GM18907 (cell line): Measurements from ENCODE around the gene CDPF1.

Experiments used
- ATAC-seq: cut with Tn5 transposase; IDR thresholded peaks from one replicate; pipeline ENCODE4 v1.9.1; 2021; ENCODE audit warnings: mild to moderate bottlenecking, moderate library complexity; ENCODE audit not compliant: unreplicated experiment

The CDPF1 gene, protein sequence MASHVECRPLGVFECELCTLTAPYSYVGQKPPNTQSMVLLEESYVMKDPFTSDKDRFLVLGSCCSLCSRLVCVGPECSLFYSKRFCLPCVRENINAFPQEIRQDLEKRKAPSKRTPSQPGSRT

DNA sequence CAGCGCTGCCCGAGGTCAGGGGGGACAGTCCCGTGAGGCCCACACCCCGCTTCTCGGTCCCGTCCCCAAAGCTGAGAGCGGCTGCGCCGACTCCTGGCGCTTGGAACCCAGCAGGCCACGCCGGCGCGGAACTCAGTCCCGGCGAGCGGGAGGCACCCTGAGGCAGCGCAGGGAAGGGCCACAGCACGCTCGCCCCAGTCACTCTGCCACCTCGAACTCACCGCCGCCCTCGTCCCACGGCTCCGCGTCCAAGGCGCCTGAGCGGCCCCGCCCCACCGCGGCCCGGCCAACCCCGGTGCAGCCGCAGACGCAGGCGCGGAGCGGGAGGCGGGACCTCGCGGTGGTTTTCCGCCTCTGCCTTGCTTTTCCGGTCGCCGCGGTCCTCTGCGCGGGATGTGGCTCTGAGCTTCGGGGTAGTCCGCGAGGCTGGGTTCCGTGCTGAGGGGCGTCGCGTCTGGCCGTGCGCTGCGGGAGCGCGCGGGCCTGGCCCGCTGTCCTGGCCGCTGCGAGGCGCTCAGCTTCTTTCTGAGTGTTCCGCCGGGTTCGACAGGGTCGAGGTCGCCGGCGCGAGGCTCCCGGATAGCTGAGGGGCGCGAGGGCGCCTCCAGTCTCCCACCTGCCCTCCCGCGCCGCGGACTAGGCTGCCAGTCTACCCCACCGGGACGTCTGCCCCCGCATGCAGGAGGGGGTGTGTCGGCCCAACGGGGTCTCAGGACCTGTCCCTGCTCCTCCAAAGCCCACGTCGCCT is at the start of gene CDPF1:
CDPF1 (minus strand) TSS at position 259 of the 748 bp plus-strand sequence. CDS start 2,009 bp downstream, outside the sequence.
- peak; percentile 78 for ATAC-seq

DNA sequence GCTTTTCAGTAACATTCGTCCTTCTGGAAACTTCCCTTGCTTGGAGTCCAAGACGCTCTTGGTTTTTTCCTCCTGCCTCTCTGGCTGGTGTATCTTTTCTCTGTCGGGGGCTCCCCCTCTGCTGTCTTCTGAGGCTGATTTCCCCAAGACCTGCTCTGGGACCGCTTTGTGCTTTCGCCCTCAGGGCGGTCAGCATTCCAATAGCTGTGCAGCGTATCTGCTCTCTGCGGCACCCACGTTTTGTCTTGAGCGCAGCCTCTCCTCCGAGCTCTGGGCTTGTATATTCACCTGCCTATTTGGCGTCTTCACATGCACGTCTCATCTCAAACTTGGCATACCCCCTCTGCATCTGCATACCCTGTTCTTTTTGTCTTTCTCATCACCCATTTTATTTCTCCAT is 49.0 kb upstream of the CDPF1 start:
- ATAC-seq = no peak

DNA sequence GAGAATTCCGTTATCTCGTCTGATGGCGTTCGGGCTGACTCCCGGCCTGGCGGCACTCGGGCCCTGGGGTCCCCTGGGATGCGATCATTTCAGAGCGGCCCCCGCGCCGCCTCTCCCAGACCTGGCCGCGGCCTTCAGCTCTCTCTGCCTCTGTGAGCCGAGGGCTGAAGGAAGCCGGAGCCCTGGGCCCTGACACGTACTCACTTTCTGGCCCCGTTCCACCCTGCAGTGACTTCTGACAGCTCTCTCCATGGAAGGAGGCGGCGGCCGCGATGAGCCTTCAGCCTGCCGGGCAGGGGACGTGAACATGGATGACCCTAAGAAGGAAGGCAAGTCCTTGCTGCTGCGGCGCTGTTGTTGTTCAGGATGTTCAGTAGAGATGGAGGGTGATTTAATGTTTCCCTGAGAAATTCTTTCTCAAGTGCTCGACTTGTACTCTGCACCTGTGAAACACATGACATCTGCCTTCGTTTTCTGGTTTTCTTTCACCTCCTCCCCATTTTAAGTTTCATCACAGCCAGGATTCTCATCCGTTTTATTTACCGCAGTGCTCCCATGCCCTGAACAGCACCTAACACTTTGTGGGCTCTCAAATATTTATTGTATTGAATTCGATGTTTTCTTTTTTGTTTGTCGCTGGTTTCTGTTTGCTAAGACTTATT is 47.2 kb upstream of the CDPF1 start:
- ATAC-seq = peak; percentile 18

DNA sequence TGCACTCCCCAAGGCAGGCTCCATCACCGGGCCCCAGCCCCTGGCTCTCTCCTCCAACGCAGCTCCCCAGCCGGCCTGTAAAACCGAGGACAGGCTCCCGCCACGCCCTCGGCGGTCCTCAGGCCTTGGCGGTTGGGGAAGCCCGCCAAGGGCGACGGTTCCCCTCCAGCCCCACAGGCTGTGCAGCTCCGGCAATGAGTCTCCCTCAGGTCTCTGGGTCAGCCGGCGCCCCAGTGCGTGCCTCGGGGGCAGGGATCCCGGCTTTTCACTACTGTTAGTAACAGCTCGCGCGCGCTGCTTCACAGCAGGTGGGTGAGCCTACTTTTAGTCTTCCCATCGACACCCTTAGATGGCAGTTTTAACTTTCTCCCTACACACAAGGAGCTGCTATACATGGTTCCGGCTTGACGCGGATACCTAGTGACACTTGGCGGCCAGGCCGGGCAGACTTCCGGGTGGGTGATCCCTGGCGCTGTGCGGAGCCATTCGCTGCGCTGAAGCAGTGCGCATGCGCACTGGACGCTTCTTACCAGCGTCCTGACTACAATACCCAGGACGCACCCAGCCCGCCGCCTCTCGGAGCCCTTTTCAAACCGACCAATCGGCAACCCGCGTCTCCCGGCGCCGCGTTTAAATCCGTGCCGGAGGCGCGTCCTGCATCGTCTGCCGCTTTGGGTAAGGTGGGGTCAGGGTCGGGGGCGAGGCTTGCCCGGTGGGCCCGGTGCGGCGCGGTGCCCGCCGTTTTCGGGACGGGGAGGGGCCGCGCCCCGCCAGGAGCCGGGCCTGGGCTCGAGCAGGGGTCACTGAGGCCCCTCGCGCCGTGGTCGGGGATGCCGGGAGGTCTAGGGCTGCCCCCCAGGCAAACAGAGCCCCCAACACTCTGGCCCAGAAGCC is 46.4 kb upstream of the CDPF1 start, which contains the start of gene GTSE1:
GTSE1 (plus strand) TSS at position 614 of the 894 bp plus-strand sequence. CDS start 531 bp downstream, outside the sequence.
- peak; percentile 90 for ATAC-seq

DNA sequence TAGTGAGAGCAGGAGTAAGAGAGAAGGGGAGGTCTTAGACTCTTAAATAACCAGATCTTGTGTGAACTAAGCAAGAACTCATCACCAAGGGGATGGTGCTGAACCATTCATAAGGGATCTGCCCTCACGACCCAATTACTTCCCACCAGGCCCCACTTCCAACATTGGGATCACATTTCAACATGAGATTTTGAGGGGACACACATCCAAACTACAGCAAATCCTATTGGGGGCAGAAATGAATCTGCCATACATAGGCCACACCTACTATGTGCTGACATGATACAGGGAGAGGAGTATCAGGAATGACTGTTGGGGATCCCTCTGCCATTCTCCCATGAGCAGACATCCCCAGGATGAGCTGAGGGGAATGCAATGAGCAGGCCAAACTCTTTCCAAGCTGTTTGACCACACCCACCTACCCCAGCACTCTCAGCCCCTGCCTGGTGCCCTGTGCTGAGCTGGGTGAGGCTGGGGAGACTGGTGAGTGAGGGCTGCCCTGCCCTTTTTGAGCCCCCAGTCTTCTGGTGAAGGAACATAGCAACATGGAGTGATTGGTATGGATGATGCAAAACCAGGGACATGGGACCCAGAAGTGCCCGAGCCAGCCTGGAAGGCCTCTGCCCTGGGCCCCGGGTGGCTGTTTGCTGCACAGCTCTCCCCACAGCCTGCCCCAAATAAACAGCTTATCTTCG is 45.3 kb upstream of the CDPF1 start:
- no peak for ATAC-seq

DNA sequence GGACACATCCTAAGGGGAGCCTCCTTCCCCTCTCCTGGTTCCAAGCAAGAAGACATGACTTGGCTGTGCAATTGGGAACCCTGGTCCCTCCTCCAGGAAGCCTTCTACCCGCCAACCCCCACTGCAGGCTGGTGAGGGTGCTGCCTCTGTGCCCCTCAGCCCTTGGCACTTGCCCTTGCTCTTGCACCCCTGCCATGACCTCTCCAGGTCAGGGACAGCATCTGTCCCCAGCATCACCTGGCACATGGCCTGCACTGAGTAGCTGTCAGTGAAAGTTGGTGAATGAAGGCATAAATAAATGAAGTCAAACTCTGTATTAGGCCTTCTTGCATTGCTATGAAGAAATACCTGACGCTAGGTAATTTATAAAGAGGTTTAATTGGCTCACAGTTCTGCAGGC is 44.7 kb upstream of the CDPF1 start:
- ATAC-seq = no peak

DNA sequence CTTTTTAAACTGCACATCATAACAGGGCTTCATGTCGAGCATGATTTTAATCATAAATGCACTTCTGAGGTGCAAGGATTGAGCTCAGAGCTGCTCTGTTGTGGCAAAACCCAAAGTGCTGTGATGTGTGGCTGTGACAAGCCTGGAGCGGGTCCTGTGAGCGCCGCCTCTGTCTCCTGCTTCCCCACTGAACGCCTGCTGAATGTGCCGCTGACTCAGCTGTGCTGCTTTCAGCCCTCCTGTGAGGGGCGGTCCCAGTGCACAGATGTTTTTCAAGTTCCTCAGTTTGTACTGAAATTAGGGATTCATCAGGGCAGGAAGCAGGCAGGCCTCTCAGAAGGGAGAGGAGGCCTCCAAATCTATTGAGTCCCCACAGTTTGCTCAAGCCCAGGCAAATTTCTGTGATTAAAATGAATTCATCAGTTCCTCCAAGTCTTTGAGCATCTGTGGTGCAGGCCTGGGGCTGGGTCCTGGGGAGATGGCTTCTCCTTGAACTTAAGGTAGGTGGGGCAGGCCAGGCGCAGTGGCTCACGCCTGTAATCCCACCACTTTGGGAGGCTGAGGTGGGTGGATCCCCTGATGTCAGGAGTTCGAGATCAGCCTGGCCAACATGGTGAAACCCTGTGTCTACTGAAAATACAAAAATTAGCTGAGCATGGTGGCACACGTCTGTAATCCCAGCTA is 43.6 kb upstream of the CDPF1 start:
- no peak for ATAC-seq

DNA sequence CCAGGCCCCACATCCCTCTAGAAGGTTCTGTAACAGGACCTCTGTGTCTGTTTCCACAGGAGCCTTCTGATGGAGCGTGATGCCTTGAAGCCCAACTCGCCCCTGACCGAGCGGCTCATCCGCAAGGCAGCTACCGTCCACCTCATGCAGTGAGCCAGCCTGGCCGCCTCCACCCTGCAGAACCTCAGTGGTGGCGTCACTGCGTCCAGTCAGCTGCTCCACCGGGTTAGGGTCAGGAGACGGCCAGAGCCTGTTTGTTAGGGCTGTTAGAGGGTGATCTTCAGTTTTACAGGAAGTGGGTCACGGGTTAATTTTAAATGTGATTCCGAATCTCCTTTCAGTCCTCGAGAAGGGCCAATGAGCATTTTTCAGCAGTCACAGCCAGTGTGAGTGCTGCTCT is 42.6 kb upstream of the CDPF1 start:
- no peak for ATAC-seq

DNA sequence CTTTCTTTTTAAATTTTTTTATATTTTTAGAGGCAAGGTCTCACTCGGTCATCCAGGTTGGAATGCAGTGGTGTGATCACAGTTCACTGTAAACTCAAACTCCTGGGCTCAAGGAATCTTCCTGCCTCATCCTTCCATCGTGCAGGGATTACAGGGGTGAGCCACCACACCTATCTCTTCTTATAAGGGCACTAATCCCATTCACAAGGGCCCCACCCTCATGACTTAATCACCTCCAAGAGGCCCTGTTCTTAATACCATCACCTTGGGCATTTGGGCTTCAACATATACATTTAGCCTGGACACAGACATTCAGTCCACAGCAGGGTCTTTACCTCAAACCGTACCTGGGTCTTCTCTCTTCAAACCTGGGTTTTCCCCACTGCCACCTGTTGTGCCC is 42.1 kb upstream of the CDPF1 start:
- no peak for ATAC-seq

DNA sequence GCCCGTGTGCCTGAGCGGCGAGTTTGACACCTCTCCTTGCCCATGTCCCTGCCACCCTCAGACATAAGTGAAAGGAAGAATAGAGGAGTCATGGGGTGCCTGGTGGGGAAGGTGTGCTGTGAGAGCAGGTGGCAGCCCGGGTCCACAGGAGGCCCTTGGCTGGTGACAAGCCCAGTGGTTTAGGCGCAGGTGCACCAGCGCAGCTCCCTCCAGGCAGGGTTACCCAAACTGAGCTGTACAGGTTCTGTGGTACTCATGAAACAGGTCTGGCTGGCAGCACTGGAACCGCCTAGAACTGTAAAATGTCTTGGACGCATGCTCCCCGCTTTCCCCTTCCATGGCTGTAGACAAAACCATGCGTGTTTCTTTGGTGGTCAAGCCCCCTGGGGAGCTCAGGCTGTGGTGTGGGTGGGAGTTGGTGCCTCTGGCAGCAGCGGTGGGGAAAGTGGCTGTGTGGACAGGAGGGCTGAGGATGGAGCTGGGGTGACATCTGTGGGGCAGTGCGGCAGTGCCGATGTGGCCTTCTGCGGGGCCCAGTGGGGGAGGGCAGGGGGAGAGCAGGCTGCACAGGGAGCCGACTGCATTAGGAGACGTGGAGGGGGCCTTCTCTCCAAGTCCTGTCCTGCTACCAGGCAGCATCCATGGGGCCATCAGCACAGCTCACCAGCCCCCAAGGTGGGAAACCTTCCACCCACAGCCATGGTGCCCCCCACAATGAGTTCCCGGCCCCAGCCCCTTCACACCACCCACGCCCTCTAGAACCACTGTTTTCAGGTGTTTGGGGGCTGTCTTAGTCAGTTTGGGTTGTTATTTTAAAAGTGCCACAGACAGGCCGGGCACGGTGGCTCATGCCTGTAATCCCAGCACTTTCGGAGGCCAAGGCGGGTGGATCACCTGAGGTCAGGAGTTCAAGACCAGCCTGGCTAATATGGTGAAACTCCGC is 41.0 kb upstream of the CDPF1 start:
- ATAC-seq = no peak

DNA sequence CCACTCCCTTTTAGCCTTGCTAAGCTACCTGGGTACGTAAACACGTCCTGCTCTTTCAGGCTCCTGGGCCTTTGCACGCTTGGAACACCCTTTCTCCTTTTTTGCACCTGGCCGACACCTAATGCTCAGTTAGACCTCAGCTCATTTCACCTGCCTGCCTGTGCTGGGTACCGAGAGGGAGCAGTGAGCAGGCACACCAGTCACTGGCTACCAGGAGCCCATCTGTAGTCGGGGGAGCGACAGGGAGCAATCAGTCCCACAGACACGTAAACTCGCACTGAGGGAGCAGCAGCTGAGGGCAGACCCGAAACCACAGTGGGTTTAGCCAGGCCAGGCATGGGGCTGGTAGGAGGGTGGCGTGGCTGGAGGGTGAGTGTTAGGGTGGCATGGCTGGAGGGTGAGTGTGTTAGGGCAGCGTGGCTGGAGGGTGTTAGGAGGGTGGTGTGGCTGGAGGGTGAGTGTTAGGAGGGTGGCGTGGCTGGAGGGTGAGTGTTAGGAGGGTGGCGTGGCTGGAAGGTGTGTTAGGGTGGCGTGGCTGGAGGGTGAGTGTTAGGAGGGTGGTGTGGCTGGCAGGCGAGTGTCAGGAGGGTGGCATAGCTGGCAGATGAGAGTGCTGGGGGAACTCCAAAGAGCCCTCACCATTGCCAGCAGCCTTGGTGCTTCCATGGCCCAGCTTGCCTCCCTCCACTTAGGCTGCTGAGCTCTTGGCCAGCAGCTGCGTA is 40.2 kb upstream of the CDPF1 start:
- ATAC-seq = no peak

DNA sequence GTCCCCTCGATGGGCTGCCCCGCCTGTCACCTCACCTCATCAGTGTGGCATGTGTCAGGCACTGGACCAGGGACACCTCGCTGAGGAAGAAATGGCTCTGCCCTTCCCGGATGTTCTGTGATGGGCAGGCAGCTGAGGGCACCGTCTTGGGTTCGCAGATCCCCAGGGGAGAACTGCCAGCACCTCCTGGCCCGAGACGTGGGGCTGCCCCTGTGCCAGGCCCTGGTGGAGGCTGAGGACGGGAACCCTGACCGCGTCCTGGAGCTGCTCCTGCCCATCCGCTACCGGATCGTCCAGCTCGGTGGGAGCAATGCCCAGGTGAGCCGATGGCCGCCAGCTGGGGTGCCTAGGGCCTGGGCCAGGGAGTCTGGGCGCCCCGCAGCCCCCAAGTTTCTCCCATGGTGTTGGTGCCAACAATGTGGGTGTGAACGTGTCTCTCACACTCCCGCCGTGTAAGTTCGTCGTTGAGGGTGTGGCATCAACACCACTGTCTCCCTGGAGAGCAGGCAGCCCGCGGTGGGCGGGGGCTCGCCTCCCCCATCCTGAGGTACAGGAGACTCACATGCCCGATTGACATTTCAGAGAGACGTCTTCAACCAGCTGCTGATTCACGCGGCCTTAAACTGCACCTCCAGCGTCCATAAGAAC is 39.3 kb upstream of the CDPF1 start:
- ATAC-seq = no peak

DNA sequence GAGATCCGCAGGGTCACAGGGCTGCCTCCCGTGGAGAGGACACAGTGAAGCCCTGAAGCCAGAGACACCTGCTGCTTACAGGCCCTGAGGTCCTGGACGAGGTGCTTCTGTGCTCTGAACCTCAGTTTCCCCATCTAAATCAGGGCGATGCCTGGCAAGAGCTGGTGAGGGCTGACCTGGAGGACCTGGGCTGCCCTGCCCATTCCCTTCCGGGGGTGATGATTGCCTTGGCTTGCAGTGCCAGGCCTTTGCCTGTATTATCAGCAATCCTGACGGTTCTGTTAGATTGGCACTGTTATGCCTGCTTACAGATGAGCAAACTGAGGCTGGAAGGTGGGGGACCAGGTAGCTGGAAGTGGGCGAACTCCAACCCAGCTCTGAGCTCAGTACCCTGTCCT is 38.8 kb upstream of the CDPF1 start:
- ATAC-seq = peak; percentile 7

DNA sequence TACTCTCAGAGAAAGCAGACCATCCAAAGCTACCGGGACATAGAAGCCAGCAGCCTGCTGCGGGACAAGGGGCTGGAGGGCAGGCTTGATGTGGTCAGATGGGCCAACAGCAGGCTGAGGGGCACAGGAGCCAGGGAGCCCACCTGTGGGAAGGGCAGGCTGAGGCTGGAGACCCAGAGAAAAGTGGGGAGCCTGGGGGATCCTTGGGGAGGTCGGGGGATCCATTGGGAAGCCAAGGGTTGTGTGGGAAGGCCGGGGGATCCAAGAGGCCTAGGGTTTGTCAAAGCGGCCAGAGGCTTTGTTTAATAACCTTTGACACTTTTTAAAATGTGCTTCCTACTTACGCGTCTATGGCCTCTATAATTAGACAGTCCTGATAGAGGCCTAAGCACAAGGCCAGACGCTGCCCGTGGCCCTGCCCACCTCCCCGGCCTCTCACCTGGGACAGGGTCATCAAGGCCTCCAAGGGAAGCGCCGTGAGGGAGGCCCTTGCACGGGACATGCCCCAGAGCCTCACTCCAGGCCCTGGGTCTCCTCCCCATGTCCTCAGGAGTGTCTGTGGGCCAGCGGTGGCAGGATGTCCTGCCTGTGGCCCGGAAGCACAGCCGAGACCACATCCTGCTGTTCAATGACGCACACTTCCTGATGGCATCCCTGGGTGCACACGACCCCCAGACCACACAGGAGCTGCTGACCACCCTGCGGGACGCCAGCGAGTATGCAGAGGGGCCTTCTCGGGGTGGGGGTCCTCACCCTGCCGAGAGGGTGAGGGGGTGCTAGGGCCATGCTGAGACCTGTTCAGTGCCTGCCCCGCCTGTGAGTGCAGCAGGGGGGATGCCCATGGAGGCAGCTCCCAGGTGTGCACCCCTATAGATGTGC is 38.0 kb upstream of the CDPF1 start:
- peak; percentile 70 for ATAC-seq

DNA sequence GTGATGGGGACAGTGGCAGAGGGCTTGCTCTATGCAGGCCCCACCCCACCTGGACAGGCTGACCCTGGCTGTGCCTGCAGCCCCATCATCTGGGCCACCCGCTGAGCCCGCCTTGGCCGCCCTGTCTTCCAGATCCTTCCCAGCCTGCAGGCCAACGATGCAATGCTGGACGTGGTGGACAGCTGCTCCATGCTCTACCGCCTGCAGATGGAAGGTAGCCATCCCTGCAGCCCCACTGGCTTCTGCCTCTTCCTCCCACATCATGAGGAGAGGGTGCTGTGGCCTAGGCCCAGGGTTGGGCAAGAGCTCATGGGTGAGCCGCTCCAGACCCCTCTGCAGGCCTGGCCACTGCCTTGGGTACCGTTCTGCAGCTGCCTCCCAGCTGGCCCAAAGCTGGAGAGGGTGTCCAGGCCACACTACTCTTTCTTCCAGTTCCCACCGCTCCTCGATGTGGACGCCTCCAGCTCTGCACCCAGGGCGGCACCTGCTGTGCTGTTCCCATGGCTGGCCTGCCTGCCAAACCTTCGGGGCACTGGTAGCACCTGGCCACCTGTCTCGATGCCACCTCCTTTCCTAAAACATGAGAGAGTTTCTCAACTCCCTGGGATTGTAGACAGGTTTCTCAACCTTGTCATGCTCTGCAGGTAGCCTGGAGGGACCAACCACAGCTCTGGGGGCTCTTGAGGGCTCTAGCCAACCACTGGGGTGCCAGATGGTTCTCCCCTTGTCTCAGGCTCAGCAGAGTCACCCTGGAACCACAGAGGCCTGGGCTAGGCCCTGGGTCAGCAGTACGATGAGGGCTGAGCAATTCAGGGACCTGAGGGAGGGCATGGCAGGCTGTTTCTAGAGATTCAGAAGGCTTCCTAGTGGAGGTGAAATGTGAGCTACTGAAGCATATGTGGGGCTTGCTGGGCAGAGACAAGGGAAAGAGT is 37.1 kb upstream of the CDPF1 start:
- no peak for ATAC-seq

DNA sequence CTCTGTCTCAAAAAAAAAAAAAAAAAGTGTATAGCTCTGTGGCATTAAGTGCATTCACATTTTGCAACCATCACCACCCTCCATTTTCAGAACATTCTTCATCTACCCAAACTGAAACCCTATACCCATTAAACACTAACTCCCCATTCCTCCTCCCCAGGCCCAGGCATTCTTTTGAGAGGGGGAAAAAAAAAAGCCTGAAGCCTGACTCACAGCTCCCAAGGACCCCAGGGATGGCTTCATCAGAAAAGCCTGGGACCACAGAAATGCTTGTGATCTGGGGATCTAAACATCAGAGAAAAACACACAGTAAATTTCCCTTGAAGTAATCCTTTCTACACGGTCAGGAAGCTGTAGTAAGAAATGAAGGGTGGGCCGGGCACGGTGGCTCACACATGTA is 35.9 kb upstream of the CDPF1 start:
- ATAC-seq = no peak
